Stomach (tissue), 4 donors: Measurements from ENCODE around the gene FGFRL1.

ENCODE experiments used
- CTCF ChIP-seq, 7 experiments: fragments of 450-650 bp in 4 of 7; fragments of 200-600 bp in 3 of 7; sonication (generic) in 3 of 7; IDR thresholded peaks; one replicate each; pipeline ENCODE4 v1.5.1; 2016 to 2019; ENCODE audit warnings: antibody characterized with exemption in 7 of 7, control low read depth in 2 of 7, mild to moderate bottlenecking in 1 of 7
- POLR2A ChIP-seq, 4 donors: fragments of 450-650 bp; IDR thresholded peaks; one replicate each; pipeline ENCODE4 v1.6.1; 2016; ENCODE audit warnings: antibody characterized with exemption in 4 of 4, control low read depth in 2 of 4, mild to moderate bottlenecking in 1 of 4, moderate library complexity in 1 of 4

GRCh38 chr4:1002631-1003251 is 8.7 kb upstream of the FGFRL1 start:
- no peak for TF ChIP-seq CTCF (IDR thresholded peaks at IDR 0.05)
- TF ChIP-seq POLR2A (IDR thresholded peaks at IDR 0.05): no peak
